H1 (cell line): ENCODE results near the gene PAGE2B. TPM values are rescaled to one million over a fixed set of nuclear protein-coding genes. Genes with fewer than 3 reads are reported as not detected.
"Not testable (repeated sequence)": the region's sequence is repeated elsewhere in the genome, so short reads cannot be mapped to it uniquely, and the experiment has no call there.

Experiments used
- CTCF ChIA-PET: fragments of 300-600 bp; sonication (Branson Sonifier 250); formaldehyde crosslinking; loops from one replicate; lab custom pipeline; 2021; ENCODE audit not compliant: partially characterized antibody; lab: Charles Lee
- POLR2A ChIA-PET: fragments of 300-600 bp; sonication (Branson Sonifier 250); formaldehyde crosslinking; loops from one replicate; lab custom pipeline; 2021; ENCODE audit warnings: inconsistent platforms; ENCODE audit not compliant: partially characterized antibody; lab: Charles Lee
- DNase-seq, 2 experiments: peaks; one replicate each; pipeline versions ENCODE4 v3.0.0 to v3.0.0-alpha.2; 2010 to 2022; ENCODE audit warnings: low spot score in 2 of 2, low read depth in 1 of 2, mixed read lengths in 1 of 2
- FAIRE-seq: peaks from 2 replicates; lab custom pipeline; 2011; peaks lifted over from hg19 to GRCh38; lab: Jason Lieb, UNC
- H2AFZ ChIP-seq: 2 replicates; pipeline ENCODE4 v1.8.1; 2012; ENCODE audit warnings: low read length, inconsistent platforms
- H2AK5ac ChIP-seq: 2 replicates; pipeline ENCODE4 v1.6.1; 2013; ENCODE audit warnings: low read depth, low read length
- H2BK120ac ChIP-seq: replicated peaks from 2 replicates; pipeline ENCODE3; 2013; ENCODE audit warnings: low read depth, low read length, inconsistent platforms
- H2BK12ac ChIP-seq: 2 replicates; pipeline ENCODE4 v1.6.1; 2013; ENCODE audit warnings: low read depth, low read length
- H2BK15ac ChIP-seq: 2 replicates; pipeline ENCODE4 v1.6.1; 2013; ENCODE audit warnings: low read length
- H2BK20ac ChIP-seq: 2 replicates; pipeline ENCODE4 v1.6.1; 2013; ENCODE audit warnings: low read length
- H2BK5ac ChIP-seq: 2 replicates; pipeline ENCODE4 v1.6.1; 2013; ENCODE audit warnings: low read depth, low read length
- H3K14ac ChIP-seq: 2 replicates; pipeline ENCODE4 v1.6.1; 2013; ENCODE audit warnings: inconsistent platforms; ENCODE audit not compliant: insufficient read length
- H3K18ac ChIP-seq: 2 replicates; pipeline ENCODE4 v1.6.1; 2013; ENCODE audit warnings: low read length; ENCODE audit errors: extremely low read depth
- H3K23ac ChIP-seq: 2 replicates; pipeline ENCODE4 v1.6.1; 2013; ENCODE audit warnings: inconsistent platforms; ENCODE audit not compliant: insufficient read length
- H3K23me2 ChIP-seq: 2 replicates; pipeline ENCODE4 v1.6.1; 2013; ENCODE audit warnings: low read depth, low read length
- H3K27ac ChIP-seq: 2 replicates; pipeline ENCODE4 v1.6.1; 2011; ENCODE audit warnings: low read depth, low read length, inconsistent platforms
- H3K27me3 ChIP-seq, 4 experiments: replicated peaks in 1 of 4; 1 replicate in 1 of 4; 2 replicates in 3 of 4; pipeline versions ENCODE4 v1.6.1 to v1.8.1; 2011 to 2013; ENCODE audit warnings: low read length in 3 of 4, mild to moderate bottlenecking in 3 of 4, inconsistent platforms in 2 of 4, mixed read lengths in 2 of 4, moderate library complexity in 1 of 4; ENCODE audit not compliant: control insufficient read depth in 3 of 4, insufficient read depth in 3 of 4; ENCODE audit errors: extremely low read depth in 1 of 4
- H3K36me3 ChIP-seq, 4 experiments: 2 replicates each; pipeline versions ENCODE4 v1.6.1 to v1.8.1; 2011 to 2013; ENCODE audit warnings: mild to moderate bottlenecking in 4 of 4, low read length in 3 of 4, moderate library complexity in 2 of 4, control low read depth in 1 of 4, inconsistent platforms in 1 of 4; ENCODE audit not compliant: insufficient read depth in 4 of 4, control insufficient read depth in 2 of 4
- H3K4ac ChIP-seq: replicated peaks from 2 replicates; pipeline ENCODE3; 2013; ENCODE audit warnings: low read length, low read depth, mixed read lengths, inconsistent platforms; ENCODE audit not compliant: insufficient read length
- H3K4me1 ChIP-seq, 4 experiments: replicated peaks in 1 of 4; 1 replicate in 1 of 4; 2 replicates in 3 of 4; pipeline versions ENCODE4 v1.6.1 to v1.8.1; 2011 to 2013; ENCODE audit warnings: low read length in 3 of 4, inconsistent platforms in 2 of 4, mixed read lengths in 1 of 4; ENCODE audit not compliant: insufficient read depth in 4 of 4, control insufficient read depth in 3 of 4
- H3K4me2 ChIP-seq, 2 experiments: 2 replicates each; pipeline versions ENCODE4 v1.6.1 to v1.8.1; 2011 to 2013; ENCODE audit warnings: low read depth in 2 of 2, low read length in 2 of 2, control low read depth in 1 of 2, inconsistent platforms in 1 of 2, mild to moderate bottlenecking in 1 of 2; ENCODE audit not compliant: insufficient read depth in 1 of 2
- H3K4me3 ChIP-seq, 4 experiments: fragments of 200-600, 300-600 bp in 1 of 4; sonication (generic), shearing (Covaris generic), sonication (Bioruptor Twin) in 1 of 4; 2 replicates each; pipeline versions ENCODE4 v1.5.1 to v1.8.1; 2011 to 2016; ENCODE audit warnings: low read length in 4 of 4, low read depth in 3 of 4, control low read depth in 2 of 4, inconsistent platforms in 2 of 4, mild to moderate bottlenecking in 2 of 4, mixed read lengths in 1 of 4, moderate library complexity in 1 of 4; ENCODE audit not compliant: insufficient read depth in 2 of 4; ENCODE audit errors: extremely low read depth in 1 of 4
- H3K56ac ChIP-seq: replicated peaks from 2 replicates; pipeline ENCODE3; 2013; ENCODE audit warnings: low read depth, mild to moderate bottlenecking, mixed read lengths, low read length, inconsistent platforms; ENCODE audit not compliant: insufficient read length
- H3K79me1 ChIP-seq: 2 replicates; pipeline ENCODE4 v1.6.1; 2013; ENCODE audit warnings: low read depth, low read length, control low read depth
- H3K79me2 ChIP-seq, 2 experiments: 2 replicates each; pipeline versions ENCODE4 v1.6.1 to v1.8.1; 2012 to 2013; ENCODE audit warnings: low read length in 2 of 2, mild to moderate bottlenecking in 2 of 2, inconsistent platforms in 1 of 2; ENCODE audit not compliant: insufficient read depth in 2 of 2, control insufficient read depth in 1 of 2
- H3K9ac ChIP-seq, 4 experiments: replicated peaks in 1 of 4; 1 replicate in 1 of 4; 2 replicates in 3 of 4; pipeline versions ENCODE4 v1.6.1 to v1.8.1; 2011 to 2013; ENCODE audit warnings: low read depth in 3 of 4, low read length in 3 of 4, control low read depth in 2 of 4, mild to moderate bottlenecking in 2 of 4, moderate library complexity in 2 of 4, inconsistent platforms in 1 of 4; ENCODE audit errors: extremely low read depth in 1 of 4
- H3K9me3 ChIP-seq, 2 experiments: 2 replicates each; pipeline versions ENCODE4 v1.6.1 to v1.8.1; 2012 to 2013; ENCODE audit warnings: mild to moderate bottlenecking in 2 of 2, moderate library complexity in 2 of 2, control low read depth in 1 of 2, inconsistent platforms in 1 of 2, low read depth in 1 of 2, low read length in 1 of 2, mixed read lengths in 1 of 2; ENCODE audit not compliant: insufficient read depth in 2 of 2
- H4K20me1 ChIP-seq, 2 experiments: replicated peaks in 1 of 2; 2 replicates each; pipeline versions ENCODE3 to v1.8.1; 2011 to 2013; ENCODE audit warnings: inconsistent platforms in 2 of 2, low read length in 2 of 2, mild to moderate bottlenecking in 1 of 2; ENCODE audit not compliant: insufficient read depth in 2 of 2, control insufficient read depth in 1 of 2
- H4K5ac ChIP-seq: 2 replicates; pipeline ENCODE4 v1.6.1; 2013; ENCODE audit warnings: low read length, low read depth, mixed read lengths, inconsistent platforms; ENCODE audit not compliant: insufficient read length
- H4K8ac ChIP-seq: 2 replicates; pipeline ENCODE4 v1.8.0; 2013; ENCODE audit warnings: mild to moderate bottlenecking, moderate library complexity, low read length, inconsistent platforms; ENCODE audit not compliant: insufficient read depth; ENCODE audit errors: extremely low read depth
- H4K91ac ChIP-seq: replicated peaks from 2 replicates; pipeline ENCODE3; 2013; ENCODE audit warnings: low read length, mixed read lengths, inconsistent platforms; ENCODE audit not compliant: insufficient read length
- KDM5A ChIP-seq: fragments of 200-600 bp; IDR thresholded peaks from 2 replicates; pipeline ENCODE4 v1.7.1; 2012; ENCODE audit warnings: mild to moderate bottlenecking, low read length, inconsistent platforms, mixed read lengths
- POLR2A ChIP-seq, 2 experiments: IDR thresholded peaks; 1 replicate in 1 of 2; 2 replicates in 1 of 2; pipeline ENCODE4 v1.6.1; 2011; ENCODE audit warnings: low read depth in 2 of 2, low read length in 2 of 2, mild to moderate bottlenecking in 2 of 2; ENCODE audit errors: control extremely low read depth in 1 of 2
- WGBS, 2 experiments: shearing (Covaris generic) in 1 of 2; methylation state at CpG; one replicate each; pipeline versions ENCODE4 v1.1.6 to v1.1.7; 2013 to 2015; ENCODE audit warnings: low lambda C conversion rate in 2 of 2, mixed read lengths in 2 of 2, inconsistent platforms in 1 of 2, low coverage in 1 of 2, missing lambda C conversion rate in 1 of 2; ENCODE audit not compliant: insufficient replicate concordance in 2 of 2, insufficient coverage in 1 of 2, insufficient read length in 1 of 2; ENCODE audit errors: extremely low coverage in 1 of 2, missing lambda C conversion rate in 1 of 2; 5-methylcytosine and 5-hydroxymethylcytosine counted together
- polyA plus RNA-seq, 7 experiments: library from polyadenylated mRNA; depleted of rRNA in 3 of 7; stranded (reverse) in 5 of 7; unstranded in 2 of 7; fragments of >200 nt in 5 of 7; fragments of 200-250 nt in 2 of 7; gene quantifications; 1 replicate in 5 of 7; 2 replicates in 1 of 7; 4 replicates in 1 of 7; pipeline versions ENCODE4 v1.2.1 to v1.2.3, GENCODE V29; 2011 to 2013; ENCODE audit warnings: missing spikeins in 2 of 7, mixed read lengths in 2 of 7
- total RNA-seq: library from RNA; stranded (reverse); fragmentation: NEBNext Ultra II Directional; extraction: Animal tissue kit (Norgen Biotek cat#: 25700); gene quantifications from 2 replicates; pipeline ENCODE4 v1.2.1, GENCODE V29; 2021

The PAGE2B gene
- total and polyA plus RNA-seq, 2 of the 8 experiments (the other 6 are each of a cell fraction or from before 2014, with no cell fraction given), result not detected

DNA sequence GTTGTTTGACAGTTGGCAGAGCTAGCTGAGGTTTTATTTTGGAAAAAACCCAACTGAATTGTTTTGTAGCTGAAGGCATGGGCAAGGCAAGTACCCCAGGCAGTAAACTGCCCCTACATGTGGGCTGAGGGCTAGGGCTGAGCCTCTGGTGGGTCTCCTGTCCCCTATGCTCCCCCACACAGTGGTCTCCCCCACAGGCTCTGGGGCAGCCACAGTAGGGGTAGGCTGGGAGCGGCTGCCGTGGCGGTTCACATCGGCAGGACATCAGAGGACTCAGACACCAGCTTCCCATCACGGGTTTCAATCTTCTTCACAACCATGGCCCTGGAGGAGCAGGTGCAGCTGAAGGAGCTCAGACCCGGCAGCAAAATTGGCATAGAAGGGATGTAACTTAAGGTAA is 33.3 kb upstream of the PAGE2B start:
- Histone ChIP-seq H2BK15ac (no peak overlapping the region), H3K56ac (no peak overlapping the region), H3K27me3 (no peaks in the 10 kb centered on the region), H2BK5ac (no peak overlapping the region), H3K36me3 (no peaks in the 10 kb centered on the region), H3K79me2 (no peaks in the 10 kb centered on the region), H3K23me2 (no peaks in the 10 kb centered on the region), H4K91ac (no peak overlapping the region), H2BK20ac (no peak overlapping the region), H2AFZ (no peak overlapping the region), H3K79me1 (no peaks in the 10 kb centered on the region), H4K20me1 (no peaks in the 10 kb centered on the region), H3K4me2 (no peak overlapping the region), H2BK120ac (no peak overlapping the region), H3K27ac (no peak overlapping the region), H4K5ac (no peak overlapping the region), H3K23ac (no peak overlapping the region), H4K8ac (no peak overlapping the region), H3K18ac (no peak overlapping the region), H3K4me1 (no peaks in the 10 kb centered on the region), H2BK12ac (no peak overlapping the region), H3K9ac (no peak overlapping the region), H3K9me3 (peaks cover 0 to 4% of the 10 kb centered on the region in 2 experiments; a peak in 2 of 4 replicates), H2AK5ac (no peak overlapping the region), H3K14ac (no peak overlapping the region), H3K4ac (no peak overlapping the region), H3K4me3 (no peak overlapping the region)
- no peak for DNase-seq
- ChIA-PET POLR2A (no interaction called here), CTCF (no interaction called here)
- no peak for FAIRE-seq
- no peak for TF ChIP-seq POLR2A (IDR thresholded peaks at IDR 0.05; ENCODE audit: control extremely low read depth in 1 of 2, low read depth in 2 of 2, low read length in 2 of 2)
- no peak for TF ChIP-seq KDM5A
- 100% methylated on average over 5 of the region's 6 CpGs; no CpG with 5 or more reads in 1 of the 2 experiments for WGBS, 2 experiments

DNA sequence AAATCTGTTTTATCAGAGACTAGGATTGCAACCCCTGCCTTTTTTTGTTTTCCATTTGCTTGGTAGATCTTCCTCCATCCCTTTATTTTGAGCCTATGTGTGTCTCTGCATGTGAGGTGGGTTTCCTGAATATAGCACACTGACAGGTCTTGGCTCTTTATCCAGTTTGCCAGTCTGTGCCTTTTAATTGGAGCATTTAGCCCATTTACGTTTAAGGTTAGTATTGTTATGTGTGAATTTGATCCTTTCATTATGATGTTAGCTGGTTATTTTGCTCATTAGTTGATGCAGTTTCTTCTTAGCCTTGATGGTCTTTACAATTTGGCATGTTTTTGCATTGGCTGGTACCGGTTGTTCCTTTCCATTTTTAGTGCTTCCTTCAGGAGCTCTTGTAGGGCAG is 24.2 kb upstream of the PAGE2B start:
- H3K27ac ChIP-seq, H4K5ac ChIP-seq, H2BK5ac ChIP-seq, H2AFZ ChIP-seq, H3K23me2 ChIP-seq, H3K79me2 ChIP-seq, POLR2A ChIA-PET, H3K23ac ChIP-seq, H3K14ac ChIP-seq, H3K79me1 ChIP-seq, CTCF ChIA-PET, H3K4ac ChIP-seq, H3K56ac ChIP-seq, H2AK5ac ChIP-seq, H2BK120ac ChIP-seq, H3K9ac ChIP-seq, H3K9me3 ChIP-seq, H3K4me2 ChIP-seq, FAIRE-seq, H4K8ac ChIP-seq, H2BK15ac ChIP-seq, H3K27me3 ChIP-seq, H4K20me1 ChIP-seq, H2BK12ac ChIP-seq, H3K4me1 ChIP-seq, H4K91ac ChIP-seq, H3K36me3 ChIP-seq, H3K4me3 ChIP-seq, DNase-seq, H3K18ac ChIP-seq, H2BK20ac ChIP-seq: not testable (repeated sequence)
- 63% methylated on average over 2 of the region's 2 CpGs; no CpG with 5 or more reads in 1 of the 2 experiments for WGBS, 2 experiments
